Coronary artery (tissue), 2 donors: Measurements from ENCODE around the gene CFDP1.

Experiments
- DNase-seq: peaks from one replicate; pipeline ENCODE4 v3.0.0-alpha.2; 2017; ENCODE audit warnings: low spot score
- H3K27ac ChIP-seq, 2 donors: fragments of 200-600 bp; sonication (generic); one replicate each; pipeline ENCODE4 v1.5.1; 2016 to 2019
- H3K4me3 ChIP-seq: fragments of 200-600 bp; sonication (generic); 2 replicates; pipeline ENCODE4 v1.5.1; 2016; ENCODE audit warnings: mild to moderate bottlenecking, moderate library complexity
- TF ChIP-seq, protein P1 (sequence below): fragments of 200-600 bp; sonication (generic); IDR thresholded peaks from one replicate; pipeline ENCODE4 v1.5.1; 2019; ENCODE audit warnings: antibody characterized with exemption

CFDP1 gene

GRCh38 chr16:75257886-75258806 lies 175.2 kb downstream of the CFDP1 start:
- Histone ChIP-seq H3K27ac (peak overlapping the region; percentile 39 to 83), H3K4me3 (peak overlapping the region; percentile 10)
- no peak for DNase-seq
- TF ChIP-seq, protein P1, sequence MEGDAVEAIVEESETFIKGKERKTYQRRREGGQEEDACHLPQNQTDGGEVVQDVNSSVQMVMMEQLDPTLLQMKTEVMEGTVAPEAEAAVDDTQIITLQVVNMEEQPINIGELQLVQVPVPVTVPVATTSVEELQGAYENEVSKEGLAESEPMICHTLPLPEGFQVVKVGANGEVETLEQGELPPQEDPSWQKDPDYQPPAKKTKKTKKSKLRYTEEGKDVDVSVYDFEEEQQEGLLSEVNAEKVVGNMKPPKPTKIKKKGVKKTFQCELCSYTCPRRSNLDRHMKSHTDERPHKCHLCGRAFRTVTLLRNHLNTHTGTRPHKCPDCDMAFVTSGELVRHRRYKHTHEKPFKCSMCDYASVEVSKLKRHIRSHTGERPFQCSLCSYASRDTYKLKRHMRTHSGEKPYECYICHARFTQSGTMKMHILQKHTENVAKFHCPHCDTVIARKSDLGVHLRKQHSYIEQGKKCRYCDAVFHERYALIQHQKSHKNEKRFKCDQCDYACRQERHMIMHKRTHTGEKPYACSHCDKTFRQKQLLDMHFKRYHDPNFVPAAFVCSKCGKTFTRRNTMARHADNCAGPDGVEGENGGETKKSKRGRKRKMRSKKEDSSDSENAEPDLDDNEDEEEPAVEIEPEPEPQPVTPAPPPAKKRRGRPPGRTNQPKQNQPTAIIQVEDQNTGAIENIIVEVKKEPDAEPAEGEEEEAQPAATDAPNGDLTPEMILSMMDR = no peak

DNA sequence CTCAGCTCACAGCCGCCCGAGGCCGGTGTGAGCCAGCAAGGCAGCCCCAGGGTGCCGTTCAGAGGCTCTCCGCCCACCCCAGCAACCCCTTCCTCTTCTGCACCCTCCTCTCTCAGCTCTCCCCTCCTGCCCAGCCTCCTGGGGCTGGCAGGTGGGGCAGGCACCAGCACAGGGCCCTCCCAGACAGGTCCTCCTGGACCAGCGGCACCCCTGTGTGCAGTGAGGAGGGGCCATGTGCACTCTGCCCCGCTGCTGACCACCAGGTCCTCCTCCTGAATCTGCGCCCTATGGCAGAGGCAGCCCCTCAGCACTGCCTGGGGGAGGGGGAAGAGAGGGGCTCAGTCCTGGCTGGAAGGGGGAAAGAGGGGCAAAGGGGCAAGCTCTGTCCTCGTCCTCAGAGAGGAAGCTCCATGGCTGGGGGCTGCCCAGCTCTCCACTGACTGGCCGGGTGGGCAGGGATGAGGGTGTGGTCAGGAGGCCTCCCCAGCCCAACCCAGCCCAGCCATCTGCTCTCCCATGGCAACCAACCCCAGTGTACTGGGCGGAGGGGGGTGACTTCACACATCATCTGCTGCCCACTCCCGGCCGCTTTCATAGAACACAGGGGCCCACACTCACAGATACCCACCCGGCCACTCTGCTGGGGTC lies 176.5 kb downstream of the CFDP1 start:
- peak; percentile 78 for DNase-seq
- peak overlapping the region; percentile 56 for H3K4me3 ChIP-seq
- TF ChIP-seq, protein P1 = no peak
- H3K27ac ChIP-seq = peak overlapping the region; percentile 83 to 94

DNA sequence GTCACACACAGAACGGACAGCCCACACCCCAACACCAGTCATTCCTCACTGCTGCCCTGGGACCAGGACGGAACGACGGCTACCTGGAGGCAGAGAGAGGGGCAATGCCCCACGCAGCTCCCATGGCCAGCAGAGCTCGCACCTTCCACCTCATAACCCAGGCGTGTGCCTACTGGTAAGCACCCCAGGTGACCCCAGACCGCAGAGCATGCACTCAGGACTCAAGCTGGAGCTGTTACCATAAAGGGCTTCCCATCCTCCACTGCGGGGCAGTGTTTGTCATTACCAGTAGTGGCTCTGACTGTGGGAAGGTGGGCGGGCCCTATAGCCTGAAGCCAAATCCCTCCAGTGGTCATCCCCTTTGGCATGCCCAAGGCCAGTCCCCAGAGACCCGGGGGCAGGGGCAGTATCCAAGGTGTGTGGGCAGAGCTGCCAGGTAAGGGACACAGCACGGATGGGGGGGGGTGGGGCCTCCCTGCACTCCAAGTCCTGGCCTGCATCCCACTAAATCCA lies 177.2 kb downstream of the CFDP1 start:
- H3K27ac ChIP-seq = peak overlapping the region; percentile 94 to 98
- peak overlapping the region; percentile 56 for H3K4me3 ChIP-seq
- TF ChIP-seq, protein P1 = no peak
- DNase-seq = peak; percentile 87

DNA sequence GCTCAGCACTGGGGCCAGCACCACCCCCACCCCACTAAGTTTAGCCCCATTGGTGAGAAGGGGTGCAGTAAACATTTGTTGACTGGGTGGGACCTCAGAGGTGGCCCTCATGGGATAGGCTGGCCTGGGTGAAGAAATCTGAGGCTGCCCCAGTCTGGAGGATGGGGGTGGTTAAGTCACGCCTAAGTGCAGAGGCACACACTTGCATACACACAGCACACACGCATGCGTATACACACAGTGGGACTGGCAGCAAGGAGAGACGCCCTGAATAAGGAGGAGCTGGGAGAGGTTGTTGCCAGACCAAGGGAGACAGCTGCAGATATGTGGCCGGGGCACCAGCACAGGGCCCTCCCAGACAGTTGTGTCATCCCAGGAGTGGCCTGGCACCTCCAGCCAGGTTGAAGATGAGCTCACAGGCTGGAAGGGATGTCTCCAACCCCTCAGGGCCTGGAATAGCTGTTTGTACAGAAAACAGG lies 178.9 kb downstream of the CFDP1 start:
- no peak for DNase-seq
- no peak overlapping the region for H3K4me3 ChIP-seq
- H3K27ac ChIP-seq = peak overlapping the region; percentile 94 to 98
- TF ChIP-seq, protein P1 = no peak

GRCh38 chr16:75252946-75253911 lies 180.1 kb downstream of the CFDP1 start:
- no peak for DNase-seq
- H3K27ac ChIP-seq = peak overlapping the region; percentile 94 to 98
- H3K4me3 ChIP-seq = peak overlapping the region; percentile 39
- TF ChIP-seq, protein P1 = no peak
